GM23338 (cell line): Measurements from ENCODE around the gene HNF4A. TPM values are rescaled to one million over a fixed set of nuclear protein-coding genes. Genes with fewer than 3 reads are reported as not detected.

ENCODE experiments used
- CREB1 ChIP-seq: fragments of 250-450 bp; sonication (Bioruptor Pico); IDR thresholded peaks from 2 replicates; pipeline ENCODE4 v1.5.0; 2020; ENCODE audit warnings: low read depth, mild to moderate bottlenecking, moderate library complexity
- EZH2 ChIP-seq: fragments of 200-600 bp; sonication (generic); IDR thresholded peaks from one replicate; pipeline ENCODE4 v1.8.0; 2017; ENCODE audit warnings: antibody characterized with exemption, mild to moderate bottlenecking, low read depth; ENCODE audit not compliant: unreplicated experiment
- EZH2phosphoT487 ChIP-seq: fragments of 200-600 bp; sonication (generic); IDR thresholded peaks from one replicate; pipeline ENCODE4 v1.8.1; 2018; ENCODE audit warnings: antibody characterized with exemption; ENCODE audit not compliant: unreplicated experiment
- JUNB ChIP-seq: IDR thresholded peaks from one replicate; pipeline ENCODE4 v1.6.1; 2016; ENCODE audit warnings: antibody characterized with exemption; ENCODE audit not compliant: unreplicated experiment
- NANOG ChIP-seq: IDR thresholded peaks from 2 replicates; pipeline ENCODE4 v1.6.1; 2016; ENCODE audit warnings: antibody characterized with exemption, borderline replicate concordance
- POLR2AphosphoS5 ChIP-seq: IDR thresholded peaks from 2 replicates; pipeline ENCODE4 v1.6.1; 2016; ENCODE audit warnings: antibody characterized with exemption, low read depth
- STAT1 ChIP-seq: IDR thresholded peaks from one replicate; pipeline ENCODE4 v1.6.1; 2016; ENCODE audit warnings: antibody characterized with exemption; ENCODE audit not compliant: unreplicated experiment
- ZNF114 ChIP-seq: fragments of 250-450 bp; sonication (Bioruptor Pico); IDR thresholded peaks from 2 replicates; pipeline ENCODE4 v1.5.0; 2020; ENCODE audit warnings: mild to moderate bottlenecking, moderate library complexity
- ZNF331 ChIP-seq: fragments of 250-450 bp; sonication (Bioruptor Pico); IDR thresholded peaks from 2 replicates; pipeline ENCODE4 v1.5.0; 2020; ENCODE audit warnings: low read depth, mild to moderate bottlenecking, moderate library complexity
- polyA plus RNA-seq: library from polyadenylated mRNA; unstranded; fragments of >200 nt; fragmentation: Nextera tagmentation; extraction: Ambion mirVana; gene quantifications from 2 replicates; pipeline ENCODE4 v1.2.1, GENCODE V29; 2016
- total RNA-seq: library from RNA; depleted of rRNA; stranded (reverse); fragments of >200 nt; shearing (Covaris generic); gene quantifications from 2 replicates; pipeline ENCODE4 v1.2.3, GENCODE V29; 2014
- TF ChIP-seq, protein P1 (sequence below): fragments of 250-450 bp; sonication (Bioruptor Pico); IDR thresholded peaks from 2 replicates; pipeline ENCODE4 v1.5.0; 2020; ENCODE audit warnings: mild to moderate bottlenecking, moderate library complexity
- TF ChIP-seq, protein P2 (sequence below), 2 experiments: fragments of 200-600 bp in 1 of 2; sonication (generic) in 1 of 2; conservative IDR thresholded peaks; 2 replicates each; pipeline versions ENCODE4 v1.5.1 to v1.6.1; 2016 to 2017; ENCODE audit warnings: antibody characterized with exemption in 2 of 2, low read depth in 2 of 2, mild to moderate bottlenecking in 2 of 2, moderate library complexity in 1 of 2
- TF ChIP-seq, protein P3 (sequence below): IDR thresholded peaks from one replicate; pipeline ENCODE4 v1.6.1; 2018; ENCODE audit warnings: antibody characterized with exemption; ENCODE audit not compliant: unreplicated experiment

Gene HNF4A
- total and polyA plus RNA-seq, 2 experiments from 2014 or later, result not detected

DNA sequence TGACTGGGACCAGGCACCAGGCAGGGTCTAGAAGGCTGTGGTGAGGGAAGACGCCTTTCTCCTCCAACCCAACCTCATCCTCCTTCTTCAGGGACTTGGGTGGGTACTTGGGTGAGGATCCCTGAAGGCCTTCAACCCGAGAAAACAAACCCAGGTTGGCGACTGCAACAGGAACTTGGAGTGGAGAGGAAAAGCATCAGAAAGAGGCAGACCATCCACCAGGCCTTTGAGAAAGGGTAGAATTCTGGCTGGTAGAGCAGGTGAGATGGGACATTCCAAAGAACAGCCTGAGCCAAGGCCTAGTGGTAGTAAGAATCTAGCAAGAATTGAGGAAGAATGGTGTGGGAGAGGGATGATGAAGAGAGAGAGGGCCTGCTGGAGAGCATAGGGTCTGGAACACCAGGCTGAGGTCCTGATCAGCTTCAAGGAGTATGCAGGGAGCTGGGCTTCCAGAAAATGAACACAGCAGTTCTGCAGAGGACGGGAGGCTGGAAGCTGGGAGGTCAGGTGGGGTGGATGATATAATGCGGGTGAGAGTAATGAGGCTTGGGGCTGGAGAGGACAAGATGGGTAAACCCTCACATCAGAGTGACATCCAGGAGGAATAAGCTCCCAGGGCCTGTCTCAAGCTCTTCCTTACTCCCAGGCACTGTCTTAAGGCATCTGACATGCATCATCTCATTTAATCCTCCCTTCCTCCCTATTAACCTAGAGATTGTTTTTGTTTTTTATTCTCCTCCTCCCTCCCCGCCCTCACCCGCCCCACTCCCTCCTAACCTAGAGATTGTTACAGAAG is 75.0 kb downstream of the HNF4A start (continued):
- TF ChIP-seq, protein P1, sequence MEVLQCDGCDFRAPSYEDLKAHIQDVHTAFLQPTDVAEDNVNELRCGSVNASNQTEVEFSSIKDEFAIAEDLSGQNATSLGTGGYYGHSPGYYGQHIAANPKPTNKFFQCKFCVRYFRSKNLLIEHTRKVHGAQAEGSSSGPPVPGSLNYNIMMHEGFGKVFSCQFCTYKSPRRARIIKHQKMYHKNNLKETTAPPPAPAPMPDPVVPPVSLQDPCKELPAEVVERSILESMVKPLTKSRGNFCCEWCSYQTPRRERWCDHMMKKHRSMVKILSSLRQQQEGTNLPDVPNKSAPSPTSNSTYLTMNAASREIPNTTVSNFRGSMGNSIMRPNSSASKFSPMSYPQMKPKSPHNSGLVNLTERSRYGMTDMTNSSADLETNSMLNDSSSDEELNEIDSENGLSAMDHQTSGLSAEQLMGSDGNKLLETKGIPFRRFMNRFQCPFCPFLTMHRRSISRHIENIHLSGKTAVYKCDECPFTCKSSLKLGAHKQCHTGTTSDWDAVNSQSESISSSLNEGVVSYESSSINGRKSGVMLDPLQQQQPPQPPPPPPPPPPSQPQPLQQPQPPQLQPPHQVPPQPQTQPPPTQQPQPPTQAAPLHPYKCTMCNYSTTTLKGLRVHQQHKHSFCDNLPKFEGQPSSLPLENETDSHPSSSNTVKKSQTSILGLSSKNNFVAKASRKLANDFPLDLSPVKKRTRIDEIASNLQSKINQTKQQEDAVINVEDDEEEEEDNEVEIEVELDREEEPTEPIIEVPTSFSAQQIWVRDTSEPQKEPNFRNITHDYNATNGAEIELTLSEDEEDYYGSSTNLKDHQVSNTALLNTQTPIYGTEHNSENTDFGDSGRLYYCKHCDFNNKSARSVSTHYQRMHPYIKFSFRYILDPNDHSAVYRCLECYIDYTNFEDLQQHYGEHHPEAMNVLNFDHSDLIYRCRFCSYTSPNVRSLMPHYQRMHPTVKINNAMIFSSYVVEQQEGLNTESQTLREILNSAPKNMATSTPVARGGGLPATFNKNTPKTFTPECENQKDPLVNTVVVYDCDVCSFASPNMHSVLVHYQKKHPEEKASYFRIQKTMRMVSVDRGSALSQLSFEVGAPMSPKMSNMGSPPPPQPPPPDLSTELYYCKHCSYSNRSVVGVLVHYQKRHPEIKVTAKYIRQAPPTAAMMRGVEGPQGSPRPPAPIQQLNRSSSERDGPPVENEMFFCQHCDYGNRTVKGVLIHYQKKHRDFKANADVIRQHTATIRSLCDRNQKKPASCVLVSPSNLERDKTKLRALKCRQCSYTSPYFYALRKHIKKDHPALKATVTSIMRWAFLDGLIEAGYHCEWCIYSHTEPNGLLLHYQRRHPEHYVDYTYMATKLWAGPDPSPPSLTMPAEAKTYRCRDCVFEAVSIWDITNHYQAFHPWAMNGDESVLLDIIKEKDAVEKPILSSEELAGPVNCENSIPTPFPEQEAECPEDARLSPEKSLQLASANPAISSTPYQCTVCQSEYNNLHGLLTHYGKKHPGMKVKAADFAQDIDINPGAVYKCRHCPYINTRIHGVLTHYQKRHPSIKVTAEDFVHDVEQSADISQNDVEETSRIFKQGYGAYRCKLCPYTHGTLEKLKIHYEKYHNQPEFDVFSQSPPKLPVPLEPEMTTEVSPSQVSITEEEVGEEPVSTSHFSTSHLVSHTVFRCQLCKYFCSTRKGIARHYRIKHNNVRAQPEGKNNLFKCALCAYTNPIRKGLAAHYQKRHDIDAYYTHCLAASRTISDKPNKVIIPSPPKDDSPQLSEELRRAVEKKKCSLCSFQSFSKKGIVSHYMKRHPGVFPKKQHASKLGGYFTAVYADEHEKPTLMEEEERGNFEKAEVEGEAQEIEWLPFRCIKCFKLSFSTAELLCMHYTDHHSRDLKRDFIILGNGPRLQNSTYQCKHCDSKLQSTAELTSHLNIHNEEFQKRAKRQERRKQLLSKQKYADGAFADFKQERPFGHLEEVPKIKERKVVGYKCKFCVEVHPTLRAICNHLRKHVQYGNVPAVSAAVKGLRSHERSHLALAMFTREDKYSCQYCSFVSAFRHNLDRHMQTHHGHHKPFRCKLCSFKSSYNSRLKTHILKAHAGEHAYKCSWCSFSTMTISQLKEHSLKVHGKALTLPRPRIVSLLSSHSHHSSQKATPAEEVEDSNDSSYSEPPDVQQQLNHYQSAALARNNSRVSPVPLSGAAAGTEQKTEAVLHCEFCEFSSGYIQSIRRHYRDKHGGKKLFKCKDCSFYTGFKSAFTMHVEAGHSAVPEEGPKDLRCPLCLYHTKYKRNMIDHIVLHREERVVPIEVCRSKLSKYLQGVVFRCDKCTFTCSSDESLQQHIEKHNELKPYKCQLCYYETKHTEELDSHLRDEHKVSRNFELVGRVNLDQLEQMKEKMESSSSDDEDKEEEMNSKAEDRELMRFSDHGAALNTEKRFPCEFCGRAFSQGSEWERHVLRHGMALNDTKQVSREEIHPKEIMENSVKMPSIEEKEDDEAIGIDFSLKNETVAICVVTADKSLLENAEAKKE (CRISPR knock-in tag), result no peak
- no peak for TF ChIP-seq JUNB
- no peak for TF ChIP-seq STAT1
- no peak for TF ChIP-seq CREB1 (CRISPR knock-in tag)
- TF ChIP-seq EZH2phosphoT487, result no peak
- TF ChIP-seq, protein P2, sequence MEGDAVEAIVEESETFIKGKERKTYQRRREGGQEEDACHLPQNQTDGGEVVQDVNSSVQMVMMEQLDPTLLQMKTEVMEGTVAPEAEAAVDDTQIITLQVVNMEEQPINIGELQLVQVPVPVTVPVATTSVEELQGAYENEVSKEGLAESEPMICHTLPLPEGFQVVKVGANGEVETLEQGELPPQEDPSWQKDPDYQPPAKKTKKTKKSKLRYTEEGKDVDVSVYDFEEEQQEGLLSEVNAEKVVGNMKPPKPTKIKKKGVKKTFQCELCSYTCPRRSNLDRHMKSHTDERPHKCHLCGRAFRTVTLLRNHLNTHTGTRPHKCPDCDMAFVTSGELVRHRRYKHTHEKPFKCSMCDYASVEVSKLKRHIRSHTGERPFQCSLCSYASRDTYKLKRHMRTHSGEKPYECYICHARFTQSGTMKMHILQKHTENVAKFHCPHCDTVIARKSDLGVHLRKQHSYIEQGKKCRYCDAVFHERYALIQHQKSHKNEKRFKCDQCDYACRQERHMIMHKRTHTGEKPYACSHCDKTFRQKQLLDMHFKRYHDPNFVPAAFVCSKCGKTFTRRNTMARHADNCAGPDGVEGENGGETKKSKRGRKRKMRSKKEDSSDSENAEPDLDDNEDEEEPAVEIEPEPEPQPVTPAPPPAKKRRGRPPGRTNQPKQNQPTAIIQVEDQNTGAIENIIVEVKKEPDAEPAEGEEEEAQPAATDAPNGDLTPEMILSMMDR (conservative IDR thresholded peaks at IDR 0.05; ENCODE audit: low read depth in 2 of 2), result no peak
- TF ChIP-seq NANOG, result no peak
- no peak for TF ChIP-seq ZNF114
- TF ChIP-seq, protein P3, sequence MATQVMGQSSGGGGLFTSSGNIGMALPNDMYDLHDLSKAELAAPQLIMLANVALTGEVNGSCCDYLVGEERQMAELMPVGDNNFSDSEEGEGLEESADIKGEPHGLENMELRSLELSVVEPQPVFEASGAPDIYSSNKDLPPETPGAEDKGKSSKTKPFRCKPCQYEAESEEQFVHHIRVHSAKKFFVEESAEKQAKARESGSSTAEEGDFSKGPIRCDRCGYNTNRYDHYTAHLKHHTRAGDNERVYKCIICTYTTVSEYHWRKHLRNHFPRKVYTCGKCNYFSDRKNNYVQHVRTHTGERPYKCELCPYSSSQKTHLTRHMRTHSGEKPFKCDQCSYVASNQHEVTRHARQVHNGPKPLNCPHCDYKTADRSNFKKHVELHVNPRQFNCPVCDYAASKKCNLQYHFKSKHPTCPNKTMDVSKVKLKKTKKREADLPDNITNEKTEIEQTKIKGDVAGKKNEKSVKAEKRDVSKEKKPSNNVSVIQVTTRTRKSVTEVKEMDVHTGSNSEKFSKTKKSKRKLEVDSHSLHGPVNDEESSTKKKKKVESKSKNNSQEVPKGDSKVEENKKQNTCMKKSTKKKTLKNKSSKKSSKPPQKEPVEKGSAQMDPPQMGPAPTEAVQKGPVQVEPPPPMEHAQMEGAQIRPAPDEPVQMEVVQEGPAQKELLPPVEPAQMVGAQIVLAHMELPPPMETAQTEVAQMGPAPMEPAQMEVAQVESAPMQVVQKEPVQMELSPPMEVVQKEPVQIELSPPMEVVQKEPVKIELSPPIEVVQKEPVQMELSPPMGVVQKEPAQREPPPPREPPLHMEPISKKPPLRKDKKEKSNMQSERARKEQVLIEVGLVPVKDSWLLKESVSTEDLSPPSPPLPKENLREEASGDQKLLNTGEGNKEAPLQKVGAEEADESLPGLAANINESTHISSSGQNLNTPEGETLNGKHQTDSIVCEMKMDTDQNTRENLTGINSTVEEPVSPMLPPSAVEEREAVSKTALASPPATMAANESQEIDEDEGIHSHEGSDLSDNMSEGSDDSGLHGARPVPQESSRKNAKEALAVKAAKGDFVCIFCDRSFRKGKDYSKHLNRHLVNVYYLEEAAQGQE, result no peak
- no peak for TF ChIP-seq EZH2
- no peak for TF ChIP-seq POLR2AphosphoS5
- TF ChIP-seq ZNF331 (CRISPR knock-in tag), result no peak
